SK-N-SH (cell line): ENCODE measurements around the gene DNM2. TPM values are rescaled to one million over a fixed set of nuclear protein-coding genes. Genes with fewer than 3 reads are reported as not detected.

Experiments
- CTCF ChIA-PET: fragments of 300-600, 350-600 bp; formaldehyde crosslinking; extraction: SDS; loops from one replicate; lab custom pipeline; 2021; lab: Yijun Ruan, JAX
- POLR2A ChIA-PET: fragments of 350-600 bp; sonication (Branson Sonifier 250); formaldehyde crosslinking; extraction: SDS; loops from one replicate; lab custom pipeline; 2020; ENCODE audit warnings: antibody characterized with exemption, inconsistent platforms; lab: Yijun Ruan, JAX
- DNase-seq: peaks from one replicate; pipeline ENCODE4 v3.0.0; 2012
- H2AFZ ChIP-seq: fragments of 200-600 bp; sonication (generic); 2 replicates; pipeline ENCODE4 v1.8.1; 2016; ENCODE audit warnings: antibody characterized with exemption, mild to moderate bottlenecking, low read depth
- H3F3A ChIP-seq: fragments of 200-600 bp; sonication (generic); replicated peaks from 2 replicates; pipeline ENCODE3; 2016; ENCODE audit warnings: antibody characterized with exemption, mild to moderate bottlenecking; ENCODE audit not compliant: insufficient read depth
- H3K27ac ChIP-seq, 2 experiments: fragments of 200-500 bp in 1 of 2; fragments of 200-600 bp in 1 of 2; sonication (Bioruptor generic) in 1 of 2; sonication (generic), shearing (Covaris generic) in 1 of 2; 2 replicates each; pipeline versions ENCODE4 v1.5.1 to v1.6.1; 2014 to 2016; ENCODE audit warnings: low read depth in 2 of 2, inconsistent platforms in 1 of 2, low read length in 1 of 2, mild to moderate bottlenecking in 1 of 2, mixed read lengths in 1 of 2
- H3K27me3 ChIP-seq: fragments of 200-600 bp; sonication (generic), shearing (Covaris generic); 2 replicates; pipeline ENCODE4 v1.6.1; 2016; ENCODE audit warnings: mixed run types; ENCODE audit not compliant: insufficient read depth
- H3K36me3 ChIP-seq, 2 experiments: fragments of 200-500 bp in 1 of 2; fragments of 200-600 bp in 1 of 2; sonication (Bioruptor generic) in 1 of 2; sonication (generic) in 1 of 2; replicated peaks in 1 of 2; 2 replicates each; pipeline versions ENCODE3 to v1.5.1; 2014 to 2016; ENCODE audit warnings: low read length in 1 of 2, mild to moderate bottlenecking in 1 of 2; ENCODE audit not compliant: insufficient read depth in 2 of 2, control insufficient read depth in 1 of 2
- H3K4me1 ChIP-seq, 2 experiments: fragments of 200-500 bp in 1 of 2; fragments of 200-600 bp in 1 of 2; sonication (Bioruptor generic) in 1 of 2; sonication (generic), shearing (Covaris generic) in 1 of 2; 2 replicates each; pipeline versions ENCODE4 v1.5.1 to v1.6.1; 2014 to 2016; ENCODE audit warnings: low read depth in 1 of 2, low read length in 1 of 2, mixed run types in 1 of 2; ENCODE audit not compliant: insufficient read depth in 2 of 2, control insufficient read depth in 1 of 2
- H3K4me2 ChIP-seq: fragments of 200-600 bp; sonication (generic), shearing (Covaris generic); 2 replicates; pipeline ENCODE4 v1.6.1; 2017; ENCODE audit warnings: mixed run types
- H3K4me3 ChIP-seq, 2 experiments: fragments of 200-500 bp in 1 of 2; fragments of 200-600 bp in 1 of 2; sonication (Bioruptor generic) in 1 of 2; sonication (generic), shearing (Covaris generic) in 1 of 2; 2 replicates each; pipeline versions ENCODE4 v1.5.1 to v1.8.1; 2014 to 2016; ENCODE audit warnings: low read depth in 2 of 2, inconsistent platforms in 1 of 2, low read length in 1 of 2, mild to moderate bottlenecking in 1 of 2, mixed read lengths in 1 of 2, moderate library complexity in 1 of 2
- H3K79me2 ChIP-seq: fragments of 200-600 bp; sonication (generic); 2 replicates; pipeline ENCODE4 v1.8.1; 2017; ENCODE audit warnings: mild to moderate bottlenecking; ENCODE audit not compliant: insufficient read depth
- H3K9ac ChIP-seq: fragments of 200-600 bp; sonication (generic); 2 replicates; pipeline ENCODE4 v1.6.1; 2017; ENCODE audit warnings: mixed run types
- H3K9me2 ChIP-seq: fragments of 200-600 bp; sonication (generic); 2 replicates; pipeline ENCODE4 v1.6.1; 2017; ENCODE audit warnings: mixed run types
- H3K9me3 ChIP-seq: fragments of 200-600 bp; sonication (generic); 2 replicates; pipeline ENCODE4 v1.6.1; 2017; ENCODE audit warnings: mixed run types, mild to moderate bottlenecking, moderate library complexity
- H4K20me1 ChIP-seq: fragments of 200-600 bp; sonication (generic); 2 replicates; pipeline ENCODE4 v1.6.1; 2017; ENCODE audit warnings: mild to moderate bottlenecking, mixed run types; ENCODE audit not compliant: insufficient read depth
- EP300 ChIP-seq, 2 experiments: IDR thresholded peaks; 2 replicates each; pipeline versions ENCODE4 v1.4.0 to v1.6.1; 2012; ENCODE audit warnings: borderline replicate concordance in 1 of 2, low read depth in 1 of 2, low read length in 1 of 2
- EZH2phosphoT487 ChIP-seq: fragments of 200-600 bp; sonication (generic); IDR thresholded peaks from 2 replicates; pipeline ENCODE4 v1.6.1; 2017; ENCODE audit warnings: low read depth, mixed run types, mild to moderate bottlenecking, antibody characterized with exemption, moderate library complexity, borderline replicate concordance
- GABPA ChIP-seq: IDR thresholded peaks from 2 replicates; pipeline ENCODE4 v1.4.0; 2012; ENCODE audit warnings: low read depth, mild to moderate bottlenecking
- GATA2 ChIP-seq: sonication (generic); formaldehyde crosslinking; IDR thresholded peaks from 2 replicates; pipeline ENCODE4 v1.5.0; 2020; ENCODE audit warnings: mild to moderate bottlenecking, missing genetic modification reagents
- MEF2A ChIP-seq: IDR thresholded peaks from 2 replicates; pipeline ENCODE4 v1.4.0; 2012; ENCODE audit warnings: low read depth, borderline replicate concordance
- MXI1 ChIP-seq: IDR thresholded peaks from 2 replicates; pipeline ENCODE4 v1.6.1; 2012; ENCODE audit warnings: mild to moderate bottlenecking, low read depth, low read length, improper control_type of control experiment
- NRF1 ChIP-seq: IDR thresholded peaks from 2 replicates; pipeline ENCODE4 v1.6.1; 2012; ENCODE audit warnings: low read depth, mild to moderate bottlenecking, low read length
- RAD21 ChIP-seq: IDR thresholded peaks from 2 replicates; pipeline ENCODE4 v1.6.1; 2012; ENCODE audit warnings: mild to moderate bottlenecking, low read length
- REST ChIP-seq: IDR thresholded peaks from 2 replicates; pipeline ENCODE4 v1.6.1; 2012; ENCODE audit warnings: mild to moderate bottlenecking, low read depth, low read length, moderate library complexity
- TCF12 ChIP-seq: IDR thresholded peaks from 2 replicates; pipeline ENCODE4 v1.4.0; 2012
- ZBTB33 ChIP-seq: IDR thresholded peaks from 2 replicates; pipeline ENCODE4 v1.4.0; 2012; ENCODE audit warnings: low read depth, borderline replicate concordance
- WGBS: methylation state at CpG from one replicate; pipeline ENCODE4 v1.1.6; 2017; ENCODE audit warnings: low lambda C conversion rate; 5-methylcytosine and 5-hydroxymethylcytosine counted together
- polyA plus RNA-seq, 3 experiments: library from polyadenylated mRNA; depleted of rRNA; stranded (reverse); fragments of >200 nt; gene quantifications; 2 replicates each; pipeline ENCODE4 v1.2.3, GENCODE V29; 2012

Gene DNM2
- polyA plus RNA-seq, 1 of the 3 experiments (the other 2 are of a cell fraction), result 52.5 TPM

GRCh38 chr19:10717054-10717355 lies 874 bp upstream of the DNM2 start:
- WGBS, result 44% methylated on average over 12 of the region's 12 CpGs
- Histone ChIP-seq H3K4me1 (peaks cover 4 to 13% of the 10 kb centered on the region in 2 experiments; a peak in 1 of 4 replicates), H3K9me3 (no peaks in the 10 kb centered on the region), H3K36me3 (peaks cover 2 to 5% of the 10 kb centered on the region in 2 experiments), H4K20me1 (peaks cover 36% of the 10 kb centered on the region), H3K27ac (peak overlapping the region; percentile 29 to 32; a peak in 2 of 4 replicates), H2AFZ (peak overlapping the region; percentile 91), H3K27me3 (no peaks in the 10 kb centered on the region), H3K9me2 (no peaks in the 10 kb centered on the region), H3F3A (peaks cover 6% of the 10 kb centered on the region), H3K4me2 (peak overlapping the region; percentile 67; the same call in 1 of the 2 replicates), H3K9ac (0 out of 2 replicates have a peak overlapping the region, but pooled peaks have one; percentile 30), H3K4me3 (peak overlapping the region; percentile 6 to 29; a peak in 2 of 4 replicates), H3K79me2 (peaks cover 41% of the 10 kb centered on the region)
- ChIA-PET POLR2A (interaction anchor here (0.7 to 1.9 kb wide), 4 partner anchors 16 to 156 kb away, joined by 3 to 8 read pairs (median 5); partner anchors contain the start of genes QTRT1 and TMED1), CTCF (interaction anchor here (0.6 to 5.9 kb wide), 37 partner anchors 9 to 200 kb away, joined by 3 to 74 read pairs (median 5); partner anchors contain the start of genes QTRT1, S1PR5 and TMED1)
- no peak for DNase-seq
- TF ChIP-seq EP300 (IDR thresholded peaks at IDR 0.05; ENCODE audit: borderline replicate concordance in 1 of 2, low read depth in 1 of 2, low read length in 1 of 2) (no peak), RAD21 (no peak), GABPA (no peak), EZH2phosphoT487 (no peak), GATA2 (CRISPR knock-in tag) (no peak), NRF1 (no peak), ZBTB33 (no peak), MEF2A (no peak), MXI1 (no peak), TCF12 (no peak), REST (no peak)
